HepG2 (cell line): ENCODE measurements around the gene RER1. TPM values are rescaled to one million over a fixed set of nuclear protein-coding genes. Genes with fewer than 3 reads are reported as not detected.

Experiments used
- BCL3 ChIP-seq: sonication (generic); formaldehyde crosslinking; IDR thresholded peaks from 2 replicates; pipeline ENCODE4 v1.5.1; 2020; ENCODE audit warnings: mild to moderate bottlenecking, missing genetic modification reagents, moderate library complexity
- CHD4 ChIP-seq: fragments of 200-600 bp; sonication (generic); IDR thresholded peaks from 2 replicates; pipeline ENCODE4 v1.7.0; 2017; ENCODE audit warnings: mild to moderate bottlenecking, low read length, borderline replicate concordance
- HINFP ChIP-seq: sonication (generic); formaldehyde crosslinking; IDR thresholded peaks from 2 replicates; pipeline ENCODE4 v1.4.0; 2020; ENCODE audit warnings: low read depth, mild to moderate bottlenecking, missing genetic modification reagents
- ZFP82 ChIP-seq: sonication (generic); formaldehyde crosslinking; IDR thresholded peaks from 2 replicates; pipeline ENCODE4 v1.5.1; 2020; ENCODE audit warnings: mild to moderate bottlenecking, missing genetic modification reagents, borderline replicate concordance
- ZFY ChIP-seq: sonication (generic); formaldehyde crosslinking; IDR thresholded peaks from 2 replicates; pipeline ENCODE4 v1.4.0; 2020; ENCODE audit warnings: missing genetic modification reagents
- ZNF260 ChIP-seq: sonication (generic); formaldehyde crosslinking; IDR thresholded peaks from 2 replicates; pipeline ENCODE4 v1.4.0; 2020; ENCODE audit warnings: missing genetic modification reagents, low read depth, mild to moderate bottlenecking, borderline replicate concordance
- ZNF383 ChIP-seq: sonication (generic); formaldehyde crosslinking; IDR thresholded peaks from 2 replicates; pipeline ENCODE4 v1.4.0; 2020; ENCODE audit warnings: missing genetic modification reagents, mild to moderate bottlenecking, borderline replicate concordance
- ZNF44 ChIP-seq: sonication (generic); formaldehyde crosslinking; IDR thresholded peaks from 2 replicates; pipeline ENCODE4 v1.5.1; 2020; ENCODE audit warnings: mild to moderate bottlenecking, missing genetic modification reagents
- ZNF670 ChIP-seq: sonication (generic); formaldehyde crosslinking; IDR thresholded peaks from 2 replicates; pipeline ENCODE4 v1.8.0; 2022; ENCODE audit warnings: mild to moderate bottlenecking, missing genetic modification reagents, borderline replicate concordance
- ZNF878 ChIP-seq: sonication (generic); formaldehyde crosslinking; IDR thresholded peaks from 2 replicates; pipeline ENCODE4 v1.8.1; 2023; ENCODE audit warnings: mild to moderate bottlenecking, missing genetic modification reagents, moderate library complexity
- polyA plus RNA-seq, 8 experiments: library from polyadenylated mRNA; depleted of rRNA in 3 of 8; stranded (reverse) in 7 of 8; unstranded in 1 of 8; fragments of >200 nt; fragmentation: Illumina TruSeq in 4 of 8; extraction: Trizol in 4 of 8; gene quantifications; 2 replicates each; pipeline versions ENCODE4 v1.2.1 to v1.2.3, GENCODE V29; 2011 to 2016; ENCODE audit warnings: low read depth in 4 of 8, missing spikeins in 1 of 8, mixed read lengths in 1 of 8; ENCODE audit not compliant: insufficient read depth in 1 of 8
- total RNA-seq, 5 experiments: library from RNA; depleted of rRNA; stranded (reverse); fragments of >200 nt; fragmentation: Illumina TruSeq; extraction: Trizol; gene quantifications; 2 replicates each; pipeline ENCODE4 v1.2.3, GENCODE V29; 2016; ENCODE audit warnings: low read depth in 1 of 5
- TF ChIP-seq, protein P1 (sequence below), 2 experiments: sonication (generic) in 1 of 2; formaldehyde crosslinking in 1 of 2; IDR thresholded peaks; 2 replicates each; pipeline versions ENCODE4 v1.6.1 to v1.9.0; 2014 to 2022; ENCODE audit warnings: antibody characterized with exemption in 1 of 2, borderline replicate concordance in 1 of 2, inconsistent platforms in 1 of 2, low read depth in 1 of 2, missing genetic modification reagents in 1 of 2
- TF ChIP-seq, protein P2 (sequence below), 2 experiments: sonication (generic) in 1 of 2; formaldehyde crosslinking in 1 of 2; IDR thresholded peaks; 2 replicates each; pipeline versions ENCODE4 v1.4.0 to v1.6.1; 2016 to 2020; ENCODE audit warnings: borderline replicate concordance in 1 of 2, low read depth in 1 of 2, mild to moderate bottlenecking in 1 of 2, missing genetic modification reagents in 1 of 2

Gene RER1
- total and polyA plus RNA-seq, 2 of the 13 experiments (the other 11 are each of a cell fraction or from before 2014, with no cell fraction given): 128 to 164 TPM

- TF ChIP-seq ZNF383 (CRISPR knock-in tag) (no peak), ZFP82 (no peak), BCL3 (CRISPR knock-in tag) (no peak), ZNF878 (CRISPR knock-in tag) (no peak), ZNF44 (no peak), HINFP (CRISPR knock-in tag) (no peak), ZNF670 (CRISPR knock-in tag) (no peak), CHD4 (no peak), ZNF260 (CRISPR knock-in tag) (no peak), ZFY (CRISPR knock-in tag) (no peak)
- TF ChIP-seq, protein P1, sequence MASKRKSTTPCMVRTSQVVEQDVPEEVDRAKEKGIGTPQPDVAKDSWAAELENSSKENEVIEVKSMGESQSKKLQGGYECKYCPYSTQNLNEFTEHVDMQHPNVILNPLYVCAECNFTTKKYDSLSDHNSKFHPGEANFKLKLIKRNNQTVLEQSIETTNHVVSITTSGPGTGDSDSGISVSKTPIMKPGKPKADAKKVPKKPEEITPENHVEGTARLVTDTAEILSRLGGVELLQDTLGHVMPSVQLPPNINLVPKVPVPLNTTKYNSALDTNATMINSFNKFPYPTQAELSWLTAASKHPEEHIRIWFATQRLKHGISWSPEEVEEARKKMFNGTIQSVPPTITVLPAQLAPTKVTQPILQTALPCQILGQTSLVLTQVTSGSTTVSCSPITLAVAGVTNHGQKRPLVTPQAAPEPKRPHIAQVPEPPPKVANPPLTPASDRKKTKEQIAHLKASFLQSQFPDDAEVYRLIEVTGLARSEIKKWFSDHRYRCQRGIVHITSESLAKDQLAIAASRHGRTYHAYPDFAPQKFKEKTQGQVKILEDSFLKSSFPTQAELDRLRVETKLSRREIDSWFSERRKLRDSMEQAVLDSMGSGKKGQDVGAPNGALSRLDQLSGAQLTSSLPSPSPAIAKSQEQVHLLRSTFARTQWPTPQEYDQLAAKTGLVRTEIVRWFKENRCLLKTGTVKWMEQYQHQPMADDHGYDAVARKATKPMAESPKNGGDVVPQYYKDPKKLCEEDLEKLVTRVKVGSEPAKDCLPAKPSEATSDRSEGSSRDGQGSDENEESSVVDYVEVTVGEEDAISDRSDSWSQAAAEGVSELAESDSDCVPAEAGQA (IDR thresholded peaks at IDR 0.05; ENCODE audit: low read depth): no peak
- TF ChIP-seq, protein P1 (CRISPR knock-in tag; IDR thresholded peaks at IDR 0.05; ENCODE audit: borderline replicate concordance): no peak
- TF ChIP-seq, protein P2, sequence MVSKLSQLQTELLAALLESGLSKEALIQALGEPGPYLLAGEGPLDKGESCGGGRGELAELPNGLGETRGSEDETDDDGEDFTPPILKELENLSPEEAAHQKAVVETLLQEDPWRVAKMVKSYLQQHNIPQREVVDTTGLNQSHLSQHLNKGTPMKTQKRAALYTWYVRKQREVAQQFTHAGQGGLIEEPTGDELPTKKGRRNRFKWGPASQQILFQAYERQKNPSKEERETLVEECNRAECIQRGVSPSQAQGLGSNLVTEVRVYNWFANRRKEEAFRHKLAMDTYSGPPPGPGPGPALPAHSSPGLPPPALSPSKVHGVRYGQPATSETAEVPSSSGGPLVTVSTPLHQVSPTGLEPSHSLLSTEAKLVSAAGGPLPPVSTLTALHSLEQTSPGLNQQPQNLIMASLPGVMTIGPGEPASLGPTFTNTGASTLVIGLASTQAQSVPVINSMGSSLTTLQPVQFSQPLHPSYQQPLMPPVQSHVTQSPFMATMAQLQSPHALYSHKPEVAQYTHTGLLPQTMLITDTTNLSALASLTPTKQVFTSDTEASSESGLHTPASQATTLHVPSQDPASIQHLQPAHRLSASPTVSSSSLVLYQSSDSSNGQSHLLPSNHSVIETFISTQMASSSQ (IDR thresholded peaks at IDR 0.05; ENCODE audit: low read depth): no peak
- TF ChIP-seq, protein P2 (CRISPR knock-in tag; IDR thresholded peaks at IDR 0.05; ENCODE audit: borderline replicate concordance): no peak
Measured at GRCh38 chr1:2378956-2379732, 12.5 kb upstream of the RER1 start (continued).
